Endodermal cell (in vitro differentiated cells): ENCODE measurements around the gene SLC2A10. TPM values are rescaled to one million over a fixed set of nuclear protein-coding genes. Genes with fewer than 3 reads are reported as not detected.
A peak's percentile ranks its signal among the peaks of the same experiment; 100 is the strongest.

Experiments
- DNase-seq: peaks from one replicate; pipeline ENCODE4 v3.0.0-alpha.2; 2017
- H3K27ac ChIP-seq: 2 replicates; pipeline ENCODE4 v1.5.1; 2013; ENCODE audit warnings: mild to moderate bottlenecking, low read depth, low read length, moderate library complexity
- H3K27me3 ChIP-seq: 2 replicates; pipeline ENCODE4 v1.6.1; 2013; ENCODE audit warnings: mild to moderate bottlenecking, low read length, moderate library complexity; ENCODE audit not compliant: insufficient read depth, control insufficient read depth, poor library complexity, severe bottlenecking
- H3K36me3 ChIP-seq: 2 replicates; pipeline ENCODE4 v1.7.0; 2013; ENCODE audit warnings: mild to moderate bottlenecking, low read length, moderate library complexity; ENCODE audit not compliant: control insufficient read depth, insufficient read depth
- H3K4me1 ChIP-seq: one replicate; pipeline ENCODE4 v1.7.0; 2013; ENCODE audit warnings: low read length; ENCODE audit not compliant: control insufficient read depth, insufficient read depth
- H3K4me3 ChIP-seq: 2 replicates; pipeline ENCODE4 v1.5.1; 2013; ENCODE audit warnings: mild to moderate bottlenecking, low read length, moderate library complexity
- H3K9ac ChIP-seq: 2 replicates; pipeline ENCODE4 v1.6.1; 2013; ENCODE audit warnings: mild to moderate bottlenecking, low read length, moderate library complexity; ENCODE audit not compliant: poor library complexity, severe bottlenecking; ENCODE audit errors: extremely low read depth
- H3K9me3 ChIP-seq: 2 replicates; pipeline ENCODE4 v1.6.1; 2013; ENCODE audit warnings: mild to moderate bottlenecking, low read length, moderate library complexity; ENCODE audit not compliant: control insufficient read depth
- H3K27ac Mint-ChIP-seq: 2 replicates; pipeline ENCODE4 v1.8.0; 2020; ENCODE audit warnings: mixed read lengths
- H3K27me3 Mint-ChIP-seq: 2 replicates; pipeline ENCODE4 v1.8.0; 2021; ENCODE audit warnings: mild to moderate bottlenecking, mixed read lengths; ENCODE audit not compliant: insufficient read depth
- H3K36me3 Mint-ChIP-seq: 2 replicates; pipeline ENCODE4 v1.8.0; 2020; ENCODE audit warnings: low read depth, mixed read lengths
- H3K4me1 Mint-ChIP-seq: 2 replicates; pipeline ENCODE4 v1.8.0; 2020; ENCODE audit warnings: mixed read lengths
- H3K4me3 Mint-ChIP-seq: 2 replicates; pipeline ENCODE4 v1.8.0; 2020; ENCODE audit warnings: mild to moderate bottlenecking, moderate library complexity, mixed read lengths
- H3K9me3 Mint-ChIP-seq: 2 replicates; pipeline ENCODE4 v1.8.0; 2020; ENCODE audit warnings: mild to moderate bottlenecking, mixed read lengths
- CTCF ChIP-seq: fragments of 200-600 bp; sonication (generic); conservative IDR thresholded peaks from 2 replicates; pipeline ENCODE4 v1.5.0; 2021; ENCODE audit warnings: antibody characterized with exemption, mild to moderate bottlenecking
- WGBS, 2 experiments: methylation state at CpG; one replicate each; pipeline versions ENCODE4 v1.1.5 to v1.1.7; 2013; ENCODE audit warnings: missing lambda C conversion rate in 2 of 2, mixed read lengths in 1 of 2; ENCODE audit not compliant: insufficient coverage in 1 of 2, insufficient read length in 1 of 2; 5-methylcytosine and 5-hydroxymethylcytosine counted together
- total RNA-seq, 2 donors: library from RNA; stranded (reverse); fragmentation: NEBNext Ultra II Directional in 1 of 2; extraction: Animal tissue kit (Norgen Biotek cat#: 25700) in 1 of 2; gene quantifications; 2 replicates in 1 of 2; 3 replicates in 1 of 2; pipeline ENCODE4 v1.2.1, GENCODE V29; 2021

The SLC2A10 gene
- total RNA-seq, 2 donors from 2014 or later = 12.4 to 19.6 TPM

- H3K4me1 Mint-ChIP-seq = peaks cover 25% of the 10 kb centered on the region
- no peak overlapping the region for H3K4me3 ChIP-seq
- peaks cover 24% of the 10 kb centered on the region for H3K36me3 Mint-ChIP-seq
- peaks cover 10% of the 10 kb centered on the region for H3K9me3 ChIP-seq
- peaks cover 10% of the 10 kb centered on the region for H3K9me3 Mint-ChIP-seq
- peak; percentile 61 for DNase-seq
- TF ChIP-seq CTCF = no peak
- no peak overlapping the region for H3K4me3 Mint-ChIP-seq
- 85 to 89% methylated on average over 8 to 9 of the region's 9 CpGs for WGBS, 2 experiments
- no peak overlapping the region for H3K27ac ChIP-seq
- H3K27me3 ChIP-seq = no peaks in the 10 kb centered on the region
- H3K27me3 Mint-ChIP-seq = no peaks in the 10 kb centered on the region
- H3K36me3 ChIP-seq = peaks cover 28% of the 10 kb centered on the region
- H3K4me1 ChIP-seq = no peaks in the 10 kb centered on the region
- no peak overlapping the region for H3K9ac ChIP-seq
- H3K27ac Mint-ChIP-seq = no peak overlapping the region
Measured at GRCh38 chr20:46682063-46682821, 27.2 kb upstream of the SLC2A10 start.

DNA sequence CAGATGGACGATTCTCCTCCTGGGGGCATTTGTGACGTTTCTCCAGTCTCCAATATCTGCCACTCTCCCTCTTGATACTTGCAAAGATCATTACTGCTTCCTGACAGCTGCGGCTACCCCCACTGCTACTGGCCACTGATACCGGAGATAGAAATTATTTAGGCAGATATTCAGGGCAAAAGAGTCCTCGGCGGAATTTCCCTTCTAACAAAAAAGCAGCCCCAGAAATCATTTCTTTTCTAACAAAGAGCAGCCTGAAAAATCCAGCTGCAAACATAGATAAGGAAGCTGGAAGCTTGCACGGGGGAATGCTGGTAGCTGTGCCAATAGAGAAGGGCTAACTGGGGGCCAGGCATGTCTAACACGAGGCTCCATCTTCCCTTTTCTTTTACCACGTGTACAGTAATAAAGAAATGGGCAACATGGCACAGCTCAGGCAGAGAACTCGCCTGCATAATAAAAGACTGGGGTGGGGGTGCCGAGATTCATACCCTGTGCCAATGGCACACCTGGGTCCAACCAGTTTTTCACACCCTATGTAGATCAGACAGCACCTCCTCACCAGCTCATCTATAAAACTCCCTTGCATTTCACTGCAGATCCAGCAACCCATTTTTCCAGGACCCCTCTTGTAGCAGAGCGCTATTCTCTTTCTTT is 26.3 kb upstream of the SLC2A10 start:
- Histone ChIP-seq H3K4me1 (no peaks in the 10 kb centered on the region), H3K9me3 (peaks cover 10% of the 10 kb centered on the region), H3K4me3 (peak overlapping the region; percentile 67), H3K36me3 (peaks cover 28% of the 10 kb centered on the region), H3K27me3 (no peaks in the 10 kb centered on the region), H3K9ac (no peak overlapping the region), H3K27ac (no peak overlapping the region)
- peaks cover 24% of the 10 kb centered on the region for H3K36me3 Mint-ChIP-seq
- WGBS, 2 experiments = 89 to 90% methylated on average over 6 to 12 of the region's 12 CpGs
- no peak for DNase-seq
- H3K9me3 Mint-ChIP-seq = peaks cover 10% of the 10 kb centered on the region
- H3K27me3 Mint-ChIP-seq = no peaks in the 10 kb centered on the region
- peaks cover 28% of the 10 kb centered on the region for H3K4me1 Mint-ChIP-seq
- H3K27ac Mint-ChIP-seq = no peak overlapping the region
- no peak for TF ChIP-seq CTCF
- H3K4me3 Mint-ChIP-seq = peak overlapping the region; percentile 56

- no peak for TF ChIP-seq CTCF
- Histone ChIP-seq H3K4me1 (no peaks in the 10 kb centered on the region), H3K27me3 (no peaks in the 10 kb centered on the region), H3K9me3 (peaks cover 10% of the 10 kb centered on the region), H3K4me3 (peak overlapping the region; percentile 67), H3K36me3 (peaks cover 28% of the 10 kb centered on the region), H3K27ac (peak overlapping the region; percentile 33), H3K9ac (no peak overlapping the region)
- Mint-ChIP-seq H3K4me1 (peaks cover 30% of the 10 kb centered on the region), H3K27me3 (no peaks in the 10 kb centered on the region), H3K4me3 (peak overlapping the region; percentile 56), H3K27ac (peak overlapping the region; percentile 87), H3K9me3 (peaks cover 10% of the 10 kb centered on the region), H3K36me3 (peaks cover 24% of the 10 kb centered on the region)
- WGBS, 2 experiments = 68 to 76% methylated on average over 8 of the region's 8 CpGs
- DNase-seq = no peak
Measured at GRCh38 chr20:46683668-46683938, 25.8 kb upstream of the SLC2A10 start.
